PC-9 (cell line): ENCODE measurements around the gene COL25A1. TPM values are rescaled to one million over a fixed set of nuclear protein-coding genes. Genes with fewer than 3 reads are reported as not detected.

Experiments used
- BruUV-seq: library from RNA; stranded (reverse); fragments of 400-500 nt; replicated peaks from 2 replicates; lab custom pipeline; 2021; lab: Mats Ljungman, UMichigan
- CTCF ChIA-PET: fragments of 300-600 bp; sonication (Branson Sonifier 250); formaldehyde crosslinking; loops from one replicate; lab custom pipeline; 2022; ENCODE audit warnings: antibody characterized with exemption; lab: Charles Lee
- POLR2A ChIA-PET: fragments of 300-600 bp; sonication (Branson Sonifier 250); formaldehyde crosslinking; loops from one replicate; lab custom pipeline; 2022; ENCODE audit warnings: antibody characterized with exemption; ENCODE audit not compliant: unreplicated experiment; lab: Charles Lee
- DNase-seq, 2 experiments: peaks; one replicate each; pipeline versions ENCODE4 v3.0.0 to v3.0.0-alpha.2; 2015 to 2022; ENCODE audit warnings: mixed read lengths in 1 of 2
- H2AFZ ChIP-seq: fragments of 200-600 bp; sonication (generic); 2 replicates; pipeline ENCODE4 v1.8.1; 2017; ENCODE audit warnings: antibody characterized with exemption
- H3F3A ChIP-seq: fragments of 200-600 bp; sonication (generic); 2 replicates; pipeline ENCODE4 v1.8.1; 2017; ENCODE audit warnings: antibody characterized with exemption, mild to moderate bottlenecking, low read depth; ENCODE audit not compliant: insufficient read depth
- H3K27ac ChIP-seq: fragments of 200-600 bp; sonication (generic); 2 replicates; pipeline ENCODE4 v1.6.1; 2016; ENCODE audit warnings: mixed run types
- H3K27me3 ChIP-seq: fragments of 200-600 bp; sonication (generic); 2 replicates; pipeline ENCODE4 v1.6.1; 2016; ENCODE audit warnings: low read depth, mixed run types; ENCODE audit not compliant: insufficient read depth
- H3K36me3 ChIP-seq: fragments of 200-600 bp; sonication (generic); 2 replicates; pipeline ENCODE4 v1.6.1; 2016; ENCODE audit warnings: low read depth, mixed run types
- H3K4me1 ChIP-seq: fragments of 200-600 bp; sonication (generic); replicated peaks from 2 replicates; pipeline ENCODE4 v1.6.1; 2016; ENCODE audit warnings: mixed run types; ENCODE audit not compliant: insufficient read depth
- H3K4me2 ChIP-seq: fragments of 200-600 bp; sonication (generic); 2 replicates; pipeline ENCODE4 v1.6.1; 2017; ENCODE audit warnings: mixed run types
- H3K4me3 ChIP-seq: fragments of 200-600 bp; sonication (generic); 2 replicates; pipeline ENCODE4 v1.6.1; 2016; ENCODE audit warnings: mixed run types
- H3K79me2 ChIP-seq: fragments of 200-600 bp; sonication (generic); 2 replicates; pipeline ENCODE4 v1.6.1; 2017; ENCODE audit warnings: low read depth, mixed run types
- H3K9me2 ChIP-seq: fragments of 200-600 bp; sonication (generic); 2 replicates; pipeline ENCODE4 v1.8.1; 2017; ENCODE audit warnings: mild to moderate bottlenecking; ENCODE audit not compliant: insufficient read depth
- H3K9me3 ChIP-seq: fragments of 200-600 bp; sonication (generic); 2 replicates; pipeline ENCODE4 v1.8.1; 2016; ENCODE audit warnings: low read depth; ENCODE audit not compliant: insufficient read depth
- H4K20me1 ChIP-seq: fragments of 200-600 bp; sonication (generic); 2 replicates; pipeline ENCODE4 v1.8.1; 2017; ENCODE audit not compliant: insufficient read depth
- EZH2 ChIP-seq: fragments of 200-600 bp; sonication (generic); IDR thresholded peaks from 2 replicates; pipeline ENCODE4 v1.8.0; 2017; ENCODE audit warnings: antibody characterized with exemption, low read depth
- intact Hi-C: fragments of 100-400 bp; cut with micrococcal nuclease; formaldehyde crosslinking; loops from one replicate; pipeline ENCODE4 v1.10.0; 2022; ENCODE audit not compliant: unreplicated experiment
- total RNA-seq: library from RNA; stranded (reverse); gene quantifications from 2 replicates; pipeline ENCODE4 v1.2.3, GENCODE V29; 2021
- TF ChIP-seq, protein P1 (sequence below): fragments of 200-600 bp; sonication (generic); conservative IDR thresholded peaks from 2 replicates; pipeline ENCODE4 v1.6.1; 2017; ENCODE audit warnings: mixed run types, antibody characterized with exemption, mild to moderate bottlenecking, moderate library complexity

The COL25A1 gene
- total RNA-seq, 1 experiment from 2014 or later, result not detected

GRCh38 chr4:109179061-109179460 is 123.4 kb downstream of the COL25A1 start:
- intact Hi-C loops, result no loop called here
- ChIA-PET CTCF (no interaction called here), POLR2A (no interaction called here)
- no peaks in the 10 kb centered on the region for H4K20me1 ChIP-seq
- no TSS peak for BruUV-seq
- no peaks in the 10 kb centered on the region for H3F3A ChIP-seq
- DNase-seq, result no peak
- H3K4me3 ChIP-seq, result no peak overlapping the region
- H3K36me3 ChIP-seq, result no peaks in the 10 kb centered on the region
- no peaks in the 10 kb centered on the region for H3K79me2 ChIP-seq
- no peaks in the 10 kb centered on the region for H3K4me1 ChIP-seq
- H3K9me3 ChIP-seq, result no peaks in the 10 kb centered on the region
- no peak overlapping the region for H2AFZ ChIP-seq
- TF ChIP-seq EZH2, result no peak
- TF ChIP-seq, protein P1, sequence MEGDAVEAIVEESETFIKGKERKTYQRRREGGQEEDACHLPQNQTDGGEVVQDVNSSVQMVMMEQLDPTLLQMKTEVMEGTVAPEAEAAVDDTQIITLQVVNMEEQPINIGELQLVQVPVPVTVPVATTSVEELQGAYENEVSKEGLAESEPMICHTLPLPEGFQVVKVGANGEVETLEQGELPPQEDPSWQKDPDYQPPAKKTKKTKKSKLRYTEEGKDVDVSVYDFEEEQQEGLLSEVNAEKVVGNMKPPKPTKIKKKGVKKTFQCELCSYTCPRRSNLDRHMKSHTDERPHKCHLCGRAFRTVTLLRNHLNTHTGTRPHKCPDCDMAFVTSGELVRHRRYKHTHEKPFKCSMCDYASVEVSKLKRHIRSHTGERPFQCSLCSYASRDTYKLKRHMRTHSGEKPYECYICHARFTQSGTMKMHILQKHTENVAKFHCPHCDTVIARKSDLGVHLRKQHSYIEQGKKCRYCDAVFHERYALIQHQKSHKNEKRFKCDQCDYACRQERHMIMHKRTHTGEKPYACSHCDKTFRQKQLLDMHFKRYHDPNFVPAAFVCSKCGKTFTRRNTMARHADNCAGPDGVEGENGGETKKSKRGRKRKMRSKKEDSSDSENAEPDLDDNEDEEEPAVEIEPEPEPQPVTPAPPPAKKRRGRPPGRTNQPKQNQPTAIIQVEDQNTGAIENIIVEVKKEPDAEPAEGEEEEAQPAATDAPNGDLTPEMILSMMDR, result no peak
- H3K4me2 ChIP-seq, result no peak overlapping the region
- no peaks in the 10 kb centered on the region for H3K27me3 ChIP-seq
- no peak overlapping the region for H3K27ac ChIP-seq
- no peaks in the 10 kb centered on the region for H3K9me2 ChIP-seq

DNA sequence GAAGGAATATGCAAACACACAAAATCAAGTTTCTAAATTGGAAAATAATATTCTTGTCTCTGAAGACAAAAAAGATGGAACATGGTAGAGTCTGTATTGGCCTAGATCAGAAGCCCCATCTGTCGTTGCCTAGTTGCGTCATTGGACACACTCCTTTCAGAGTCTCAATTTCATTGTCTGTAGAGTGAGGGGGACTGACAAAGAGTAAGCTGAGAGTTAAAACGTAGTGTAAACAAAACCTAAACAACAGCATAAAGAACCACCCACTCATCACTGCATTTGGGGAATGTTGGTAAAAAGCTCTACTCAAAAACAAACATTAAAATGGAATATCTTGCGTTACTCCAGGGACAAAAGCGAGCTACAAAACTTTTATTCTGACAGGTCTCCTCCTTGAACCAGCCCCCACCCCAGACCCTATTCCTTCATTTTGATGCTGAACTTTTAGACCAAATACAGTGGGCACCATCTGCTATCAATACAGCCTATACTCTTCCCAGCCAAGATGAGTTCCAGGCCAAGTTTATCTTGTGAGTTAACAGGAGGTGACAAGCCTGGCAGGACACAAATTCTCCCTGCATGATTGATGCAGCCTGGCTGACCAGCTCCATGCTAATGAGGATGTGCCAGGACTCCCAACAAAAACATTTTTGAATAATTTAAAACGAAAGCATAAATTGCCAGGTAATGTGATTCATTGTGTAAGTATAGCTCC is 125.2 kb downstream of the COL25A1 start:
- intact Hi-C loops, result no loop called here
- no peaks in the 10 kb centered on the region for H3K36me3 ChIP-seq
- BruUV-seq, result no TSS peak
- ChIA-PET CTCF (no interaction called here), POLR2A (no interaction called here)
- TF ChIP-seq EZH2, result no peak
- TF ChIP-seq, protein P1, result no peak
- no peaks in the 10 kb centered on the region for H3K27me3 ChIP-seq
- H3K9me2 ChIP-seq, result no peaks in the 10 kb centered on the region
- no peak overlapping the region for H3K4me3 ChIP-seq
- H3K4me1 ChIP-seq, result no peaks in the 10 kb centered on the region
- H4K20me1 ChIP-seq, result no peaks in the 10 kb centered on the region
- H2AFZ ChIP-seq, result no peak overlapping the region
- no peak overlapping the region for H3K27ac ChIP-seq
- no peaks in the 10 kb centered on the region for H3K79me2 ChIP-seq
- no peak overlapping the region for H3K4me2 ChIP-seq
- H3K9me3 ChIP-seq, result no peaks in the 10 kb centered on the region
- no peak for DNase-seq
- no peaks in the 10 kb centered on the region for H3F3A ChIP-seq

DNA sequence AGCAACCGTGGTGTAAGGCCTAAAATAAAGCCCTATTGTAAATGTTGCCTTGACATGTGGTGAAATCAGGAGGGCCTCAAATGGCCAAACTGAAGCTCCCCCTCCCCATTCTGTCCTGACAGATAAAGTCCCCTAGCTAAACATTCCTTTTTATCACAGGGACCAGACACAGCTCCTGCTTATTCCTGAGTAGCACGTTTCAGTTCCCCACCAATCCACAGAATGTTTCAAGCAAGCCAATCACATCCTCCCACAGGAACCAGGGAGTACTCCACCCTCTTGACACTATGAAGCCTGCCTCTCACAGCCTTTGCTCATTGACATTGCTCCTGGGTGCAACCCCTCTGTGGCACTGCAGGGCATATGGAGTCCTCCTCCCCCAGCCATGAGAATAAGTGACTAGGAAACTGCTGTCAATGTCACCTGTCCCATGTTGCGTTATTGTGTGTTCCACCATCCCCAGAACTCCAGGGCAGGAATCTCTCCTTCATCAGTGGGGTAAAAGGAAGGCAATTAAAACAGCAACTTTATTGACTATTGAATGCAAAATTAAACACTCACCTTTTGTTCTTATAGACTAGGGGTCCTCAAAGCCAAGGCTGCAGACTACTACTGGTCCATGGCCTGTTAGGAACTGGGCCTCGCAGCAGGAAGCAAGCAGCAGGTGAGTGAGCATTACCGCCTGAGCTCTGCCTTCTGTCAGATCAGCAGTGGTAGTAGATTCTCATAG is 128.1 kb downstream of the COL25A1 start:
- Histone ChIP-seq H4K20me1 (no peaks in the 10 kb centered on the region), H3K36me3 (no peaks in the 10 kb centered on the region), H3K4me3 (no peak overlapping the region), H3K27me3 (no peaks in the 10 kb centered on the region), H3K9me2 (no peaks in the 10 kb centered on the region), H3K27ac (no peak overlapping the region), H3F3A (no peaks in the 10 kb centered on the region), H3K4me2 (no peak overlapping the region), H3K9me3 (no peaks in the 10 kb centered on the region), H3K79me2 (no peaks in the 10 kb centered on the region), H3K4me1 (no peaks in the 10 kb centered on the region), H2AFZ (no peak overlapping the region)
- intact Hi-C loops, result no loop called here
- ChIA-PET CTCF (no interaction called here), POLR2A (no interaction called here)
- no TSS peak for BruUV-seq
- TF ChIP-seq, protein P1, result no peak
- TF ChIP-seq EZH2, result no peak
- DNase-seq, result no peak
